Neural cell (in vitro differentiated cells): ENCODE data around the gene ADRM1. TPM values are rescaled to one million over a fixed set of nuclear protein-coding genes. Genes with fewer than 3 reads are reported as not detected.

Experiments
- H2AFZ ChIP-seq: fragments of 200-600, 300-800 bp; sonication (generic), shearing (Covaris generic); 2 replicates; pipeline ENCODE4 v1.6.0; 2014; ENCODE audit warnings: low read depth, mild to moderate bottlenecking, antibody characterized with exemption, low read length, moderate library complexity
- H3F3A ChIP-seq: fragments of 200-600 bp; shearing (Covaris generic); 2 replicates; pipeline ENCODE4 v1.6.1; 2016; ENCODE audit warnings: mild to moderate bottlenecking, moderate library complexity, mixed read lengths, antibody characterized with exemption, low read length; ENCODE audit not compliant: insufficient read depth, poor library complexity, severe bottlenecking
- H3K27ac ChIP-seq: fragments of 200-600, 300-800 bp; sonication (generic), shearing (Covaris generic); 2 replicates; pipeline ENCODE4 v1.5.1; 2014; ENCODE audit warnings: mild to moderate bottlenecking, low read length, moderate library complexity
- H3K27me3 ChIP-seq: fragments of 300-800, 200-600 bp; sonication (generic), shearing (Covaris generic); 2 replicates; pipeline ENCODE4 v1.6.0; 2014; ENCODE audit warnings: mild to moderate bottlenecking, low read depth, low read length, moderate library complexity; ENCODE audit not compliant: insufficient read depth
- H3K36me3 ChIP-seq: fragments of 300-800, 200-600 bp; sonication (generic), shearing (Covaris generic); 2 replicates; pipeline ENCODE4 v1.5.1; 2014; ENCODE audit warnings: mild to moderate bottlenecking, antibody characterized with exemption, low read length, moderate library complexity; ENCODE audit not compliant: insufficient read depth
- H3K4me2 ChIP-seq: fragments of 300-800, 200-600 bp; sonication (generic), shearing (Covaris generic); 2 replicates; pipeline ENCODE4 v1.6.0; 2014; ENCODE audit warnings: mild to moderate bottlenecking, low read length
- H3K4me3 ChIP-seq: fragments of 300-800, 200-600 bp; sonication (generic), shearing (Covaris generic); 2 replicates; pipeline ENCODE4 v1.5.1; 2014; ENCODE audit warnings: mild to moderate bottlenecking, low read length, moderate library complexity
- H3K79me2 ChIP-seq: fragments of 200-600 bp; shearing (Covaris generic); replicated peaks from 2 replicates; pipeline ENCODE4 v1.6.0; 2014; ENCODE audit warnings: mild to moderate bottlenecking, low read length, moderate library complexity; ENCODE audit not compliant: insufficient read depth
- H3K9ac ChIP-seq: fragments of 300-800, 200-600 bp; sonication (generic), shearing (Covaris generic); 2 replicates; pipeline ENCODE4 v1.6.1; 2016; ENCODE audit warnings: mild to moderate bottlenecking, low read length, mixed read lengths
- H3K9me2 ChIP-seq: fragments of 200-600 bp; shearing (Covaris generic); 2 replicates; pipeline ENCODE4 v1.6.1; 2016; ENCODE audit warnings: mild to moderate bottlenecking, low read length, mixed read lengths; ENCODE audit not compliant: insufficient read depth
- H3K9me3 ChIP-seq: fragments of 200-600, 300-800 bp; sonication (generic), shearing (Covaris generic); 2 replicates; pipeline ENCODE4 v1.6.1; 2016; ENCODE audit warnings: mild to moderate bottlenecking, mixed run types, low read length, moderate library complexity, mixed read lengths
- H4K20me1 ChIP-seq: fragments of 200-600 bp; shearing (Covaris generic); 2 replicates; pipeline ENCODE4 v1.6.1; 2016; ENCODE audit warnings: mild to moderate bottlenecking, mixed run types; ENCODE audit not compliant: insufficient read depth
- CTCF ChIP-seq: fragments of 450-650 bp; IDR thresholded peaks from 2 replicates; pipeline ENCODE4 v1.5.1; 2014; ENCODE audit warnings: antibody characterized with exemption, mild to moderate bottlenecking, moderate library complexity; ENCODE audit not compliant: poor library complexity, severe bottlenecking
- EP300 ChIP-seq: fragments of 450-650 bp; conservative IDR thresholded peaks from 2 replicates; pipeline ENCODE4 v1.6.1; 2014; ENCODE audit warnings: antibody characterized with exemption, mild to moderate bottlenecking, moderate library complexity; ENCODE audit not compliant: poor library complexity, severe bottlenecking
- EZH2 ChIP-seq: fragments of 200-600, 300-800 bp; shearing (Covaris generic), sonication (generic); IDR thresholded peaks from 2 replicates; pipeline ENCODE4 v1.6.1; 2014; ENCODE audit warnings: antibody characterized with exemption, low read length, borderline replicate concordance, mild to moderate bottlenecking; ENCODE audit not compliant: insufficient read depth, poor library complexity, severe bottlenecking
- MXI1 ChIP-seq: fragments of 450-650 bp; conservative IDR thresholded peaks from 2 replicates; pipeline ENCODE4 v1.6.1; 2014; ENCODE audit warnings: antibody characterized with exemption, mild to moderate bottlenecking; ENCODE audit not compliant: poor library complexity, severe bottlenecking
- POLR2AphosphoS5 ChIP-seq: IDR thresholded peaks from 2 replicates; pipeline ENCODE4 v1.6.1; 2012
- RAD21 ChIP-seq: fragments of 450-650 bp; conservative IDR thresholded peaks from 2 replicates; pipeline ENCODE4 v1.6.1; 2014; ENCODE audit warnings: antibody characterized with exemption, mild to moderate bottlenecking, moderate library complexity
- REST ChIP-seq: IDR thresholded peaks from 2 replicates; pipeline ENCODE4 v1.6.1; 2012; ENCODE audit warnings: borderline replicate concordance
- SMC3 ChIP-seq: fragments of 450-650 bp; conservative IDR thresholded peaks from 2 replicates; pipeline ENCODE4 v1.6.1; 2014; ENCODE audit warnings: antibody characterized with exemption, mild to moderate bottlenecking, moderate library complexity; ENCODE audit not compliant: poor library complexity
- TAF1 ChIP-seq: IDR thresholded peaks from 2 replicates; pipeline ENCODE4 v1.6.1; 2012; ENCODE audit warnings: low read depth
- polyA plus RNA-seq: library from polyadenylated mRNA; depleted of rRNA; stranded (reverse); fragments of >200 nt; gene quantifications from 2 replicates; pipeline ENCODE4 v1.2.3, GENCODE V29; 2014

Gene ADRM1
- polyA plus RNA-seq, 1 donor from 2014 or later = 111 TPM

- Histone ChIP-seq H3K9me2 (no peaks in the 10 kb centered on the region), H2AFZ (no peak overlapping the region), H3K9me3 (no peaks in the 10 kb centered on the region), H3F3A (no peaks in the 10 kb centered on the region), H3K27me3 (no peaks in the 10 kb centered on the region), H3K79me2 (no peaks in the 10 kb centered on the region), H3K36me3 (no peaks in the 10 kb centered on the region), H3K4me3 (no peak overlapping the region), H3K9ac (no peak overlapping the region), H3K27ac (no peak overlapping the region), H3K4me2 (no peak overlapping the region), H4K20me1 (no peaks in the 10 kb centered on the region)
- no peak for TF ChIP-seq MXI1
- no peak for TF ChIP-seq CTCF
- TF ChIP-seq RAD21 = no peak
- TF ChIP-seq EZH2 = no peak
- no peak for TF ChIP-seq EP300
- no peak for TF ChIP-seq SMC3
- TF ChIP-seq POLR2AphosphoS5 = no peak
- TF ChIP-seq REST = no peak
- no peak for TF ChIP-seq TAF1
Measured at GRCh38 chr20:62336329-62336728, 33.5 kb downstream of the ADRM1 start.

- Histone ChIP-seq H3K27ac (no peak overlapping the region), H3F3A (no peaks in the 10 kb centered on the region), H3K9ac (no peak overlapping the region), H3K36me3 (no peaks in the 10 kb centered on the region), H3K27me3 (no peaks in the 10 kb centered on the region), H3K9me2 (no peaks in the 10 kb centered on the region), H2AFZ (no peak overlapping the region), H3K4me3 (no peak overlapping the region), H3K9me3 (no peaks in the 10 kb centered on the region), H3K4me2 (no peak overlapping the region), H4K20me1 (no peaks in the 10 kb centered on the region), H3K79me2 (no peaks in the 10 kb centered on the region)
- TF ChIP-seq REST = no peak
- no peak for TF ChIP-seq RAD21
- no peak for TF ChIP-seq MXI1
- no peak for TF ChIP-seq SMC3
- no peak for TF ChIP-seq EZH2
- TF ChIP-seq EP300 = no peak
- TF ChIP-seq TAF1 = no peak
- no peak for TF ChIP-seq CTCF
- TF ChIP-seq POLR2AphosphoS5 = no peak
Measured at GRCh38 chr20:62336775-62337557, 34.2 kb downstream of the ADRM1 start.
